Motor neuron (in vitro differentiated cells): ENCODE results near the gene SDHA. TPM values are rescaled to one million over a fixed set of nuclear protein-coding genes. Genes with fewer than 3 reads are reported as not detected.
"Not testable (repeated sequence)": the region's sequence is repeated elsewhere in the genome, so short reads cannot be mapped to it uniquely, and the experiment has no call there.

ENCODE experiments used
- ATAC-seq, 8 experiments: fragments of 200-7000 bp; cut with Tn5 transposase; replicated peaks in 6 of 8; 2 replicates each; pipeline ENCODE4 v1.8.0; 2021; ENCODE audit warnings: mild to moderate bottlenecking in 8 of 8, moderate library complexity in 8 of 8
- H3K27ac ChIP-seq, 2 donors: fragments of 250-450 bp; sonication (Bioruptor Pico); 2 replicates each; pipeline ENCODE4 v1.9.0; 2021; ENCODE audit warnings: antibody characterized with exemption in 2 of 2, mild to moderate bottlenecking in 2 of 2, moderate library complexity in 1 of 2
- H3K4me1 ChIP-seq, 2 donors: fragments of 250-450 bp; sonication (Bioruptor Pico); replicated peaks in 1 of 2; 2 replicates each; pipeline ENCODE4 v1.6.1; 2021; ENCODE audit warnings: antibody characterized with exemption in 2 of 2, mild to moderate bottlenecking in 2 of 2, moderate library complexity in 1 of 2
- H3K4me3 ChIP-seq, 5 donors: fragments of 250-450 bp; sonication (Bioruptor Pico); 2 replicates each; pipeline ENCODE4 v1.9.0; 2021; ENCODE audit warnings: antibody characterized with exemption in 5 of 5, mild to moderate bottlenecking in 5 of 5, moderate library complexity in 4 of 5
- WGBS, 10 experiments: fragments of 450-650 bp; shearing (Covaris generic); methylation state at CpG; one replicate each; pipeline ENCODE4 v1.0.0; 2022; 5-methylcytosine and 5-hydroxymethylcytosine counted together
- in situ Hi-C, 9 experiments: fragments of 400-800 bp; cut with MboI; loops; one replicate each; pipeline ENCODE4 v1.15.0; 2021; ENCODE audit warnings: low sequenced_read_pairs in 9 of 9, low pct_unique_long_range_greater_than_20kb in 2 of 9; ENCODE audit not compliant: unreplicated experiment in 9 of 9
- total RNA-seq, 8 experiments: library from RNA; unstranded; fragments of 300-600 nt; gene quantifications; 2 replicates each; pipeline versions ENCODE4 v1.2.3 to v1.2.4, GENCODE V29; 2022

Gene SDHA
- total RNA-seq, 8 experiments from 2014 or later = 61.7 to 154 (median 81.6) TPM

DNA sequence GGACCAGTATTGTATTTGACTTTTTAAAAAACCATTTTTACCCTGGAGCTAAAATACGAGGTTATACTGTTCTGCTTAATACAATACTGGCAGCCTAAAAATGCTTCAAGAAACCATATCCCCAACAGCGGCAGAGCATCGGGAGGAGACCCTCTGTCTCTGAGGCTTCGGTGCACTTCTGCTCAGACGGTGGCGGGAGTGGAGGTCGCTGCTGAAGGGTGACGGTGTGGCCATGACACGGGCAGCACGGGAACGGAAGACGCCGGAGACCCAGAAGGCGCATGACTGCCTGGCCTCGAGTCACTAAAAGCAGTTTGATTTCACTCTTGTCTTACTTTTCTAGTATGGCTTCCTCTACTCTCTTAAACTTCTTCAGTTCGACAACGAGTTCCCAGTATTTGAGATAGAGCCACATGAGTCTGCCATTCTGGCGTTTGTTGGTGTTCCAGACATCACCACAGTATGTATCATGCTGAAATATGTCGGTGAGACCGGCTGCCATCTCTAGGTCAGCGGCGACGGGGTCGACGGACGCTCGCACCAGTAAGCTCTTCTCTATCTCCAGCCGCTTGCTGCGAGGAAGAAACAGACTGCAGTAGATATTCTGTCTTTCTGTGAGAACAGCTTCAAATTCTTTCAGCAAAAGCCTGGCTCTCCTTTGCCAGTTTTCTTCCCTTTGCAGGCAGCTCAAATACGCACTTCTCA is 13.0 kb upstream of the SDHA start:
- Histone ChIP-seq H3K4me3 (no peak overlapping the region), H3K4me1 (peaks cover 4 to 6% of the 10 kb centered on the region in 2 donors), H3K27ac (no peak overlapping the region)
- WGBS, 10 experiments = 77 to 100% (median 94%) methylated on average over 4 to 17 of the region's 30 CpGs; no CpG with 5 or more reads in 1 of the 10 experiments
- in situ Hi-C loops = no loop called here
- no peak for ATAC-seq

DNA sequence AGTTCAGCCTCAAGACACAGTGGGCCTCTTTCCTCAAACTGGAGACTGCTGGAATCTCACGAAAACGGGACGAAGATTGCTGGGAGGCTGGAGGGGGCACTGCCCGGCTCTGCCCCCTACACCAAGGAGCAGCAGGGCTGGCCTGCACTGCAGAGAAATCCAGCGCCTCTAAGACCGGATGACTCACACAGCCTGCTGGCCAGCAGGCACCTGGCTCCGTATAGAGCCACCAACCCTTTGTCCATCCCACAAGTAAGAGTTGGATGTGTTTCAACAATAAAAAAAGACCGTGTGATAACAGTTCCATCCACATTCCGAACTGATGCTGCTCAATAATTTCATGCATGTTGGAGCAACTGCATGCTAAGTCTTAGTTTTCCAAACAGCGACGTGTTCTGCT is 11.7 kb upstream of the SDHA start:
- peaks cover 4 to 8% of the 10 kb centered on the region in 2 donors for H3K4me1 ChIP-seq
- no peak overlapping the region for H3K4me3 ChIP-seq
- in situ Hi-C loops = no loop called here
- no peak for ATAC-seq
- H3K27ac ChIP-seq = no peak overlapping the region
- 76 to 100% (median 92%) methylated on average over 2 to 7 of the region's 11 CpGs; no CpG with 5 or more reads in 3 of the 10 experiments for WGBS, 10 experiments

DNA sequence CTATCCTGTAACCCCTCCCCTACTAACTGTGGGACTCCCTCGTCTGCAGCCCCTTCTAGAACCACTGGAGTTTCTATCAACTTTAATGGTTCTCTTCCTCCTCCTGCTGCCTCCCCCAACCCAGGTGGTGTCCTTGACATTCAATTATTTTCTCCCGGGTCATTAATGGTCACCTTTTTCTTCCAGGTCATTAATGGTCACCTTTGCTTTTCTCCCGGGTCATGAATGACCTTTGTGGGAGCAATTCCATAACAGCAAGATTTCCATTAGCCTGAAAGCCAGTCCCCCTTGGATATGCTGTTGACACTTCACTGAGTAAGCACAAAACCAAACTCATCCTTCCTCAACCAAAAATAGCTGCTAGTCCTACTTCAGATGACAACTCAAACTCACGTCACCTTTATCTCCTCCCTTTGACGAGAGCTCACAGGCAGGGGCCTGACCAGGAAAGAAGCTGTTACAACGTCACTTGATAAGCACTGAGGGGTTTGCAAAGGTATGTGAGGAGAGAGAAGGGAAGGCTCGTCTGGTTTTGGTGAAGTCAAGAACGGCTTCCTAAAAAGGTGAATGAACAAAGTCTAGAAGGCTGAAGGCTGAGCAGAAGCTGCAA is 11.1 kb upstream of the SDHA start:
- no peak for ATAC-seq
- Histone ChIP-seq H3K27ac (no peak overlapping the region), H3K4me1 (peaks cover 4 to 8% of the 10 kb centered on the region in 2 donors), H3K4me3 (no peak overlapping the region)
- WGBS, 10 experiments = 70 to 95% (median 88%) methylated on average over 2 to 6 of the region's 8 CpGs; no CpG with 5 or more reads in 1 of the 10 experiments
- in situ Hi-C loops = no loop called here

DNA sequence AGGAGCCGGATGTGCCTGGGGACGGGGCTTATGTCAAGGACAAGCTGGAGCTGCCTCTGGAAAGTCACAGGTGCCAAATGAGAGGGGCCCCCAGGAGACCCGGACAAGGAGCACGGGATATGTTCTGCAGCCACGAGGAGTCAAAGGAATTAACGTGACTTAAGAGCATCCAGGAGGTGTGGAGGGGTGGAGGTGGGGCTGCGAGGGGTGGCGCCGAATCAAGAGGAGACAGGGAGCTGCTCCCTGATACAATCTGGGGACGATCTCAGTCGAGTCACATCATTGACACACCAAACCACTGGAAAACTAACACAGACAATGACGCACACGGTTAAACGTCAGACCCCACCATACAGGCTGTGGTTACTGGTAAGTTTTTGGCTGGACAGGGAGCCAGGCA is 10.5 kb upstream of the SDHA start:
- ATAC-seq = peak in 1 of 8 experiments; percentile 85
- H3K27ac ChIP-seq = no peak overlapping the region
- H3K4me3 ChIP-seq = no peak overlapping the region
- in situ Hi-C loops = no loop called here
- H3K4me1 ChIP-seq = peaks cover 4 to 8% of the 10 kb centered on the region in 2 donors
- 43 to 100% (median 80%) methylated on average over 1 to 10 of the region's 14 CpGs; no CpG with 5 or more reads in 3 of the 10 experiments for WGBS, 10 experiments

DNA sequence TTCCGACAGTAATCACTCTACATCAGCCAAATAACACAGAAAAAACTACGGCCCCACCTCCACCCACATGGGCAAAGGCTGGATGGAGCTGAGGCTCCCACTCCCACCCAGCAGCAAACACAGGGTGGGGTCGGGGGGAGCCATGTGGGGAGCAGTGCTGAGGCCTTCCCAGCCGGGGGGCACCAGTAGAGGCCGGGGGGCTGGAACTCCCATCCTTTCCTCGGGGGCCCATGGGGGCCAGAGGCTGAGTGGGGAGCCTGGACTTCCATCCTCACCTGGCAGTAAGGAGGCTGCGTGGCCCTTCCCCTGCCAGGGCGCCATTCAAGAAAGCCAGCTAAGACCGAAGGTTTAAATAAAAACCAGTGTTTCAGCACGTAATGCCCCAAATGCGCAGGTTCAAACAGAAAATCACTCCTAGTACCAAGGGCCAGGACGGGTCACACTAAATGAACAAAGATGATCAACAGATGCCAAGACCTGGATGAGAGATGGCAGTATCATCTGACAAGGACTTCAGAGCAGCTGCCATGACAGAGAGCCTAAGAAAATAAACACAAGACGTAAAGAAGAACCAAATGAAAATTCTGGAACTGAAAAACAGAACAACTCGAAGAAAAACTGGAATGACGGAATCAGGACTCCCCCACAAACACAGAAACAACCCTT is 9.5 kb upstream of the SDHA start:
- ATAC-seq = no peak
- in situ Hi-C loops = no loop called here
- Histone ChIP-seq H3K4me3 (no peak overlapping the region), H3K4me1 (peaks cover 4 to 8% of the 10 kb centered on the region in 2 donors), H3K27ac (no peak overlapping the region)
- WGBS, 10 experiments = 83 to 100% (median 96%) methylated on average over 2 to 9 of the region's 15 CpGs; no CpG with 5 or more reads in 5 of the 10 experiments

DNA sequence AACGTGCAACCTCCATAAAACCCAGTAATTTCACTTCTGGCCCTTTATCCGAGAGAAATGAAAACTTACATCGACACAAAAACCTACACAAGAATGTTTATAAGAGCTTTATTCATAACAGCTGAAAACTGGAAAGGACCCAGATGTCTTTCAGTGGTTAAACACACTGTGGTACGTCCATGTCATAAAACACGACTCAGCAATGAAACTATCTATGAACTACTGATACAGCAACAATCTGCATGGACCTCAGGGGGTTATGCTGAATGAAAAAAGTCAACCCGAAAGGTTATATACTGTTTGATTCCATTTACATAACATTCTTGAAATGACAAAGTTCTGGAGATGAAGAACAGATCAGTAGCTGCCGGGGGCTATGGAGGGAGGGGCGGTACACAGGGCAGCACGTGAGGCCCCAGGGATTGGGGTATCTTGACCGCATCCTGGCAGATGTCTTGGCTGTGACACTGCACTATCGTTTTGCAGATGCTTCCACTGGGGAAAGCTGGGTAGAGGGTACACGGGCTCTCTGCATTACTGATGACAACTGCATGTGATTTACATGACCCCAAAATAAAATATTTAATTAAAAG is 4.2 kb upstream of the SDHA start:
- no peak for ATAC-seq
- in situ Hi-C loops = no loop called here
- Histone ChIP-seq H3K4me3 (no peak overlapping the region), H3K4me1 (peaks cover 4 to 8% of the 10 kb centered on the region in 2 donors), H3K27ac (no peak overlapping the region)
- WGBS, 10 experiments = 86 to 100% (median 94%) methylated on average over 2 to 11 of the region's 12 CpGs

DNA sequence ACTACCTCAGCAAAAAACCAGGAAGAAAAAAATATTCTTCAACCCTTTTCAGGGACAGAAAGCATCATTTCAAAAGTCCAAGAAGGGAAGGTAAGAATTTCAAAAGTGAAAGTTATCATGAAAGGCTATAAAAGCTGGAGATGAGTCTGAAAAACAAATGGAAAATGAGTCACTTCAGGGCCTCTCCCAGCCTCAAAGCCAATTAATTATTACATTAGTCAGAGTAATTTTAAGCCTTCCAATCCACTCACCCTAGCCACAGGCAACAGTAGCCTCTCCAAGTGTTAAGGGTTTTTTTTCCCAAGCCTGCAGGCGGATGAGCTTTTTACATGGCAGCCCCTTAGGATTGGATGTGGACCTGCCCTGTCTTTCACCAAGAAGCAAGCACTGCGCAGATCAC is 2.9 kb upstream of the SDHA start:
- 80% methylated on average over 1 of the region's 2 CpGs; no CpG with 5 or more reads in 9 of the 10 experiments for WGBS, 10 experiments
- ATAC-seq = peak in 4 of 8 experiments; percentile 1 to 42 (median 18)

DNA sequence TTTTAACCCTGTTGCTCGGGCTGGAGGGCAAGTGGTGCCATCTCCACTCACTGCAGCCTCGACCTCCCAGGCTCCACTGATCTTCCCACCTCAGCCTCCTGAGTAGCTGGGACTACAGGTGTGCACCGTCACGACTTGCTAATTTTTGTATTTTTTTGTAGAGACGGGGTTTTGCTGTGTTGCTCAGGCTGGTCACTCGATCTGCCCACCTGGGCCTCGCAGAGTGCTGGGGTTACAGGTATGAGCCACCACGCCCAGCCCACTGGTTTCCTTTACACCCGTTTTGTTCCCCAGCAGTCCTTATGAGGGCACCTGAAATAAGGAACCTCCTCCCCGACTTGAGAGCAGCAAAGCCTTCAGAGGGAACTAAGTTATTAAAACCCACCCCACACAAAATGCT is 2.0 kb upstream of the SDHA start:
- H3K27ac ChIP-seq, in situ Hi-C loops, H3K4me3 ChIP-seq, ATAC-seq: not testable (repeated sequence)
- peaks cover 4 to 12% of the 10 kb centered on the region in 2 donors for H3K4me1 ChIP-seq
- 100% methylated on average over 1 of the region's 10 CpGs; no CpG with 5 or more reads in 9 of the 10 experiments for WGBS, 10 experiments

More for the DNA sequence above, 2.9 kb upstream of the SDHA start:
- H3K4me3 ChIP-seq, in situ Hi-C loops, H3K4me1 ChIP-seq, H3K27ac ChIP-seq: not testable (repeated sequence)

DNA sequence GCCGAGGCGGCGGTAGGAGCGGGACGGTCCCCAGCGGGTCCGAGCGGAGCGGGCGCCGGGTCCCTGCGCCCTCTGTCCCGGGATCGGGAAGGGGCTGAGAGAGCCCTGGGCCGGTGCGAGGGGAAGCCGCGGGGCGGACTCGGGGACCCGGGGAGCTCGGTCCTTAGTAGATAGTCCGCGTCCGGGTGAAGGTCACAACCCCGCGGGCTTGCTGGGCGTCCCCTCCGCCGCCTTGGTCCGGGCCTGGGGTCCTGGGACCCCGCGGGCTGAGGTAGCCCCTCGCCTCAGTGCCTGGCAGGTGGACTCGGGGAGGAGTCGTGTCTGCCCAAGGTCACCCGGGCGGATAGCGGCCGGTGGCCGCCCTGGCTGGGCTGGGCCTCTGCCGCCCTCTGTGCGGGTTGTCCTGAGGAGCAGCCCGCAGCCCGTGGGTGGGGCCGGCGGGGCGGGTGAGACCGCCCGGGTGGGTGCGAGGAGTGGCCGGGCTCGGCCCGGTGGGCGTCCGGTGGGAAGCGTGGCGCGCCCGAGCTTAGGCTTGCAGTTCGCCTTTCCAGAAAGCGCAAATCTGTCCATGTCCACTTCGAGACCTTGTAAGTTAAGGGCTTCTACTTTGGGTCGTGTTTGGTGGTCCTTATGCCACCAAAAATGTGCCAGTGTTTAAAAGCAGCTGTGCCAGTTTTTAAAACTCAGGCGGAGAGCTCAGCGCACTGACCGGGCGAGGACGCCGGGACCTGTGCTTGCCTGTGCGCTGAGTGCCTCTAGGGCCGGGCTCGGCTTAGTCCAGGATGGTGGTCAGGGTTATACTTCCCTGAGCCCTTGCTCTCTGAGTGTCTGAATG is 554 bp downstream of the SDHA start:
- peak overlapping the region; percentile 45 to 75 for H3K27ac ChIP-seq
- peak overlapping the region; percentile 60 to 89 (median 73) for H3K4me3 ChIP-seq
- peak; percentile 49 to 61 (median 54) for ATAC-seq
- in situ Hi-C loops = no loop called here
- peaks cover 4 to 12% of the 10 kb centered on the region in 2 donors for H3K4me1 ChIP-seq
- WGBS, 10 experiments = 0 to 4% (median 0%) methylated on average over 3 to 9 of the region's 73 CpGs; no CpG with 5 or more reads in 6 of the 10 experiments

DNA sequence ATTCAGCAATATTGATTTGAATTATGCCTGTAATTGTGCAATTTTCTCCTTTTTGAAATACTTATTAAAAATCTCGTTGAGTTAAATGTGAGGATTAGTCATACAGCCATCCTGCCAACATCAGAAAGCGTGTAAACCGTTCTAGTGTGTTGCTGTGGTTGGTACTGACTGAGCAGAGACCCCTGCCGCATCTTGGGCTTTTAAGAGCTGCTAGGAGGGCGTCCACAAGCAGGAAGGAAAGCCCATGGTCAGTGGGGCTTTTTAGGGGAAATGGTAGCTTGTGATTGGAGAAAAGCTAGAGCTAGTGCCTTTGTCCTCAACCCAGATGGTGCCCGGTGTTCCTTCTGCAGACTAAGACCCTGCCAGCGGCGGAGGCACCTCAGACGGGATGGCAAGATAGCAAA is 1.3 kb downstream of the SDHA start:
- 0 to 23% (median 5%) methylated on average over 2 to 8 of the region's 9 CpGs for WGBS, 10 experiments
- peak overlapping the region; percentile 60 to 89 (median 73) for H3K4me3 ChIP-seq
- in situ Hi-C loops = no loop called here
- H3K4me1 ChIP-seq = peaks cover 4 to 12% of the 10 kb centered on the region in 2 donors
- no peak overlapping the region for H3K27ac ChIP-seq
- no peak for ATAC-seq

DNA sequence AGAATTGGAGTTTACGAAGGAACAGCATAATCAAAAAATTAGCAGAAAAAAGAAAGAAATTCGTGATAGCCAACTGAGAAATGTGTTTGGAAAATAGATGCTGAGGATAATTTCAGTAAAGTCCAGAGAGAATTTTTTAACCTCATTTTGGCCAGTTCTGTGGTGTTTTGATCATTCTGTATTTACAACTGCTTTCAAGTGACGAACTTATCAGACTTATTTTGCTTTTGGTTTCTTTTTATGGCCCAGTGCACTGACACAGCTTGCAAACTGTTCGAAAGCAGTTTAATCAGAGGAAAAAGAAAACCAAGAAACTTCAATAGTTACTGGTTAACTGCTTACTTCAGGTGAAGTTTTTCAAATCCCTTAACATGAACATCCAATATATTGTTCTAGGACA is 1.9 kb downstream of the SDHA start:
- 0 to 73% (median 35%) methylated on average over 1 to 4 of the region's 4 CpGs; no CpG with 5 or more reads in 1 of the 10 experiments for WGBS, 10 experiments
- in situ Hi-C loops = no loop called here
- no peak for ATAC-seq
- no peak overlapping the region for H3K27ac ChIP-seq
- H3K4me3 ChIP-seq = peak overlapping the region in 4 of 5 donors; percentile 60 to 78 (median 72)
- H3K4me1 ChIP-seq = peaks cover 4 to 12% of the 10 kb centered on the region in 2 donors
